ENCODE data around the gene SPOCK1. TPM values are rescaled to one million over a fixed set of nuclear protein-coding genes. Genes with fewer than 3 reads are reported as not detected.

Gene SPOCK1
- total RNA-seq, 1 donor from 2014 or later: 900 TPM

- no peak for TF ChIP-seq CTCF (IDR thresholded peaks at IDR 0.05)
- Mint-ChIP-seq H3K4me1 (ENCODE audit: unreplicated experiment) (peaks cover 3% of the 10 kb centered on the region), H3K36me3 (ENCODE audit: unreplicated experiment) (peaks cover 2% of the 10 kb centered on the region)
Measured at GRCh38 chr5:137294604-137295003, 204.5 kb downstream of the SPOCK1 start.

GRCh38 chr5:137292461-137293027 is 206.6 kb downstream of the SPOCK1 start:
- Mint-ChIP-seq H3K36me3 (ENCODE audit: unreplicated experiment) (peaks cover 2% of the 10 kb centered on the region), H3K9me3 (ENCODE audit: unreplicated experiment) (no peaks in the 10 kb centered on the region), H3K4me3 (ENCODE audit: unreplicated experiment) (no peak overlapping the region), H3K27ac (ENCODE audit: unreplicated experiment) (no peak overlapping the region), H3K27me3 (ENCODE audit: unreplicated experiment) (no peaks in the 10 kb centered on the region), H3K4me1 (ENCODE audit: unreplicated experiment) (peaks cover 2% of the 10 kb centered on the region)
- TF ChIP-seq CTCF (IDR thresholded peaks at IDR 0.05): no peak
- peak; percentile 19 for DNase-seq (ENCODE audit: extremely low spot score, unreplicated experiment)

More at GRCh38 chr5:137294604-137295003, 204.5 kb downstream of the SPOCK1 start:
- no peak overlapping the region for H3K27ac Mint-ChIP-seq (ENCODE audit: unreplicated experiment)
- no peaks in the 10 kb centered on the region for H3K27me3 Mint-ChIP-seq (ENCODE audit: unreplicated experiment)
- H3K4me3 Mint-ChIP-seq (ENCODE audit: unreplicated experiment): no peak overlapping the region
- no peaks in the 10 kb centered on the region for H3K9me3 Mint-ChIP-seq (ENCODE audit: unreplicated experiment)
- DNase-seq (ENCODE audit: extremely low spot score, unreplicated experiment): peak; percentile 8

GRCh38 chr5:137291436-137291835 is 207.7 kb downstream of the SPOCK1 start:
- Mint-ChIP-seq H3K4me1 (ENCODE audit: unreplicated experiment) (peaks cover 2% of the 10 kb centered on the region), H3K4me3 (ENCODE audit: unreplicated experiment) (no peak overlapping the region), H3K36me3 (ENCODE audit: unreplicated experiment) (peaks cover 2% of the 10 kb centered on the region), H3K9me3 (ENCODE audit: unreplicated experiment) (no peaks in the 10 kb centered on the region), H3K27me3 (ENCODE audit: unreplicated experiment) (no peaks in the 10 kb centered on the region), H3K27ac (ENCODE audit: unreplicated experiment) (no peak overlapping the region)
- TF ChIP-seq CTCF (IDR thresholded peaks at IDR 0.05): no peak
- DNase-seq (ENCODE audit: extremely low spot score, unreplicated experiment): peak; percentile 34

- Mint-ChIP-seq H3K4me3 (ENCODE audit: unreplicated experiment) (no peak overlapping the region), H3K4me1 (ENCODE audit: unreplicated experiment) (peaks cover 5% of the 10 kb centered on the region)
Measured at GRCh38 chr5:137291031-137291430, 208.1 kb downstream of the SPOCK1 start.

GRCh38 chr5:137290373-137290772 is 208.8 kb downstream of the SPOCK1 start:
- Mint-ChIP-seq H3K4me1 (ENCODE audit: unreplicated experiment) (peaks cover 9% of the 10 kb centered on the region), H3K4me3 (ENCODE audit: unreplicated experiment) (no peak overlapping the region), H3K9me3 (ENCODE audit: unreplicated experiment) (no peaks in the 10 kb centered on the region), H3K27me3 (ENCODE audit: unreplicated experiment) (no peaks in the 10 kb centered on the region), H3K36me3 (ENCODE audit: unreplicated experiment) (peaks cover 2% of the 10 kb centered on the region), H3K27ac (ENCODE audit: unreplicated experiment) (no peak overlapping the region)
- TF ChIP-seq CTCF (IDR thresholded peaks at IDR 0.05): no peak
- DNase-seq (ENCODE audit: extremely low spot score, unreplicated experiment): no peak

More at GRCh38 chr5:137291031-137291430, 208.1 kb downstream of the SPOCK1 start:
- Mint-ChIP-seq H3K27me3 (ENCODE audit: unreplicated experiment) (no peaks in the 10 kb centered on the region), H3K9me3 (ENCODE audit: unreplicated experiment) (no peaks in the 10 kb centered on the region), H3K36me3 (ENCODE audit: unreplicated experiment) (peaks cover 2% of the 10 kb centered on the region), H3K27ac (ENCODE audit: unreplicated experiment) (no peak overlapping the region)
- DNase-seq (ENCODE audit: extremely low spot score, unreplicated experiment): peak; percentile 34
- TF ChIP-seq CTCF (IDR thresholded peaks at IDR 0.05): no peak

All from osteocyte (in vitro differentiated cells).